H1 (cell line): Measurements from ENCODE around the gene FRZB. TPM values are rescaled to one million over a fixed set of nuclear protein-coding genes. Genes with fewer than 3 reads are reported as not detected.

ENCODE experiments used
- CTCF ChIA-PET: fragments of 300-600 bp; sonication (Branson Sonifier 250); formaldehyde crosslinking; loops from one replicate; lab custom pipeline; 2021; ENCODE audit not compliant: partially characterized antibody; lab: Charles Lee
- POLR2A ChIA-PET: fragments of 300-600 bp; sonication (Branson Sonifier 250); formaldehyde crosslinking; loops from one replicate; lab custom pipeline; 2021; ENCODE audit warnings: inconsistent platforms; ENCODE audit not compliant: partially characterized antibody; lab: Charles Lee
- DNase-seq, 2 experiments: peaks; one replicate each; pipeline versions ENCODE4 v3.0.0 to v3.0.0-alpha.2; 2010 to 2022; ENCODE audit warnings: low spot score in 2 of 2, low read depth in 1 of 2, mixed read lengths in 1 of 2
- FAIRE-seq: peaks from 2 replicates; lab custom pipeline; 2011; peaks lifted over from hg19 to GRCh38; lab: Jason Lieb, UNC
- H2AFZ ChIP-seq: 2 replicates; pipeline ENCODE4 v1.8.1; 2012; ENCODE audit warnings: low read length, inconsistent platforms
- H2AK5ac ChIP-seq: 2 replicates; pipeline ENCODE4 v1.6.1; 2013; ENCODE audit warnings: low read depth, low read length
- H2BK120ac ChIP-seq: replicated peaks from 2 replicates; pipeline ENCODE3; 2013; ENCODE audit warnings: low read depth, low read length, inconsistent platforms
- H2BK12ac ChIP-seq: 2 replicates; pipeline ENCODE4 v1.6.1; 2013; ENCODE audit warnings: low read depth, low read length
- H2BK15ac ChIP-seq: 2 replicates; pipeline ENCODE4 v1.6.1; 2013; ENCODE audit warnings: low read length
- H2BK20ac ChIP-seq: 2 replicates; pipeline ENCODE4 v1.6.1; 2013; ENCODE audit warnings: low read length
- H2BK5ac ChIP-seq: 2 replicates; pipeline ENCODE4 v1.6.1; 2013; ENCODE audit warnings: low read depth, low read length
- H3K14ac ChIP-seq: 2 replicates; pipeline ENCODE4 v1.6.1; 2013; ENCODE audit warnings: inconsistent platforms; ENCODE audit not compliant: insufficient read length
- H3K18ac ChIP-seq: 2 replicates; pipeline ENCODE4 v1.6.1; 2013; ENCODE audit warnings: low read length; ENCODE audit errors: extremely low read depth
- H3K23ac ChIP-seq: 2 replicates; pipeline ENCODE4 v1.6.1; 2013; ENCODE audit warnings: inconsistent platforms; ENCODE audit not compliant: insufficient read length
- H3K23me2 ChIP-seq: 2 replicates; pipeline ENCODE4 v1.6.1; 2013; ENCODE audit warnings: low read depth, low read length
- H3K27ac ChIP-seq: 2 replicates; pipeline ENCODE4 v1.6.1; 2011; ENCODE audit warnings: low read depth, low read length, inconsistent platforms
- H3K27me3 ChIP-seq, 4 experiments: replicated peaks in 1 of 4; 1 replicate in 1 of 4; 2 replicates in 3 of 4; pipeline versions ENCODE4 v1.6.1 to v1.8.1; 2011 to 2013; ENCODE audit warnings: low read length in 3 of 4, mild to moderate bottlenecking in 3 of 4, inconsistent platforms in 2 of 4, mixed read lengths in 2 of 4, moderate library complexity in 1 of 4; ENCODE audit not compliant: control insufficient read depth in 3 of 4, insufficient read depth in 3 of 4; ENCODE audit errors: extremely low read depth in 1 of 4
- H3K36me3 ChIP-seq, 4 experiments: 2 replicates each; pipeline versions ENCODE4 v1.6.1 to v1.8.1; 2011 to 2013; ENCODE audit warnings: mild to moderate bottlenecking in 4 of 4, low read length in 3 of 4, moderate library complexity in 2 of 4, control low read depth in 1 of 4, inconsistent platforms in 1 of 4; ENCODE audit not compliant: insufficient read depth in 4 of 4, control insufficient read depth in 2 of 4
- H3K4ac ChIP-seq: replicated peaks from 2 replicates; pipeline ENCODE3; 2013; ENCODE audit warnings: low read length, low read depth, mixed read lengths, inconsistent platforms; ENCODE audit not compliant: insufficient read length
- H3K4me1 ChIP-seq, 4 experiments: replicated peaks in 1 of 4; 1 replicate in 1 of 4; 2 replicates in 3 of 4; pipeline versions ENCODE4 v1.6.1 to v1.8.1; 2011 to 2013; ENCODE audit warnings: low read length in 3 of 4, inconsistent platforms in 2 of 4, mixed read lengths in 1 of 4; ENCODE audit not compliant: insufficient read depth in 4 of 4, control insufficient read depth in 3 of 4
- H3K4me2 ChIP-seq, 2 experiments: 2 replicates each; pipeline versions ENCODE4 v1.6.1 to v1.8.1; 2011 to 2013; ENCODE audit warnings: low read depth in 2 of 2, low read length in 2 of 2, control low read depth in 1 of 2, inconsistent platforms in 1 of 2, mild to moderate bottlenecking in 1 of 2; ENCODE audit not compliant: insufficient read depth in 1 of 2
- H3K4me3 ChIP-seq, 4 experiments: fragments of 200-600, 300-600 bp in 1 of 4; sonication (generic), shearing (Covaris generic), sonication (Bioruptor Twin) in 1 of 4; 2 replicates each; pipeline versions ENCODE4 v1.5.1 to v1.8.1; 2011 to 2016; ENCODE audit warnings: low read length in 4 of 4, low read depth in 3 of 4, control low read depth in 2 of 4, inconsistent platforms in 2 of 4, mild to moderate bottlenecking in 2 of 4, mixed read lengths in 1 of 4, moderate library complexity in 1 of 4; ENCODE audit not compliant: insufficient read depth in 2 of 4; ENCODE audit errors: extremely low read depth in 1 of 4
- H3K56ac ChIP-seq: replicated peaks from 2 replicates; pipeline ENCODE3; 2013; ENCODE audit warnings: low read depth, mild to moderate bottlenecking, mixed read lengths, low read length, inconsistent platforms; ENCODE audit not compliant: insufficient read length
- H3K79me1 ChIP-seq: 2 replicates; pipeline ENCODE4 v1.6.1; 2013; ENCODE audit warnings: low read depth, low read length, control low read depth
- H3K79me2 ChIP-seq, 2 experiments: 2 replicates each; pipeline versions ENCODE4 v1.6.1 to v1.8.1; 2012 to 2013; ENCODE audit warnings: low read length in 2 of 2, mild to moderate bottlenecking in 2 of 2, inconsistent platforms in 1 of 2; ENCODE audit not compliant: insufficient read depth in 2 of 2, control insufficient read depth in 1 of 2
- H3K9ac ChIP-seq, 4 experiments: replicated peaks in 1 of 4; 1 replicate in 1 of 4; 2 replicates in 3 of 4; pipeline versions ENCODE4 v1.6.1 to v1.8.1; 2011 to 2013; ENCODE audit warnings: low read depth in 3 of 4, low read length in 3 of 4, control low read depth in 2 of 4, mild to moderate bottlenecking in 2 of 4, moderate library complexity in 2 of 4, inconsistent platforms in 1 of 4; ENCODE audit errors: extremely low read depth in 1 of 4
- H3K9me3 ChIP-seq, 2 experiments: 2 replicates each; pipeline versions ENCODE4 v1.6.1 to v1.8.1; 2012 to 2013; ENCODE audit warnings: mild to moderate bottlenecking in 2 of 2, moderate library complexity in 2 of 2, control low read depth in 1 of 2, inconsistent platforms in 1 of 2, low read depth in 1 of 2, low read length in 1 of 2, mixed read lengths in 1 of 2; ENCODE audit not compliant: insufficient read depth in 2 of 2
- H4K20me1 ChIP-seq, 2 experiments: replicated peaks in 1 of 2; 2 replicates each; pipeline versions ENCODE3 to v1.8.1; 2011 to 2013; ENCODE audit warnings: inconsistent platforms in 2 of 2, low read length in 2 of 2, mild to moderate bottlenecking in 1 of 2; ENCODE audit not compliant: insufficient read depth in 2 of 2, control insufficient read depth in 1 of 2
- H4K5ac ChIP-seq: 2 replicates; pipeline ENCODE4 v1.6.1; 2013; ENCODE audit warnings: low read length, low read depth, mixed read lengths, inconsistent platforms; ENCODE audit not compliant: insufficient read length
- H4K8ac ChIP-seq: 2 replicates; pipeline ENCODE4 v1.8.0; 2013; ENCODE audit warnings: mild to moderate bottlenecking, moderate library complexity, low read length, inconsistent platforms; ENCODE audit not compliant: insufficient read depth; ENCODE audit errors: extremely low read depth
- H4K91ac ChIP-seq: replicated peaks from 2 replicates; pipeline ENCODE3; 2013; ENCODE audit warnings: low read length, mixed read lengths, inconsistent platforms; ENCODE audit not compliant: insufficient read length
- CBX5 ChIP-seq: fragments of 300-800, 300-1000 bp; sonication (generic); IDR thresholded peaks from 2 replicates; pipeline ENCODE4 v1.7.1; 2016; ENCODE audit warnings: antibody characterized with exemption, low read length, low read depth
- CHD2 ChIP-seq: IDR thresholded peaks from 2 replicates; pipeline ENCODE4 v1.6.1; 2012; ENCODE audit warnings: low read length, improper control_type of control experiment
- E2F6 ChIP-seq: IDR thresholded peaks from 2 replicates; pipeline ENCODE4 v1.6.1; 2012; ENCODE audit warnings: inconsistent platforms
- EGR1 ChIP-seq: IDR thresholded peaks from 2 replicates; pipeline ENCODE4 v1.6.1; 2011; ENCODE audit warnings: low read depth, low read length, borderline replicate concordance
- GABPA ChIP-seq: IDR thresholded peaks from 2 replicates; pipeline ENCODE4 v1.6.1; 2011; ENCODE audit warnings: mild to moderate bottlenecking, low read length, moderate library complexity, borderline replicate concordance; ENCODE audit not compliant: insufficient read depth
- HDAC2 ChIP-seq, 2 experiments: fragments of 300-600 bp in 1 of 2; sonication (generic) in 1 of 2; IDR thresholded peaks; 2 replicates each; pipeline ENCODE4 v1.6.1; 2011 to 2012; ENCODE audit warnings: low read depth in 2 of 2, low read length in 2 of 2, mild to moderate bottlenecking in 2 of 2, moderate library complexity in 2 of 2, borderline replicate concordance in 1 of 2, inconsistent platforms in 1 of 2
- JUN ChIP-seq: IDR thresholded peaks from 2 replicates; pipeline ENCODE4 v1.6.1; 2011; ENCODE audit warnings: low read depth, mild to moderate bottlenecking, improper control_type of control experiment, low read length
- POLR2AphosphoS5 ChIP-seq: IDR thresholded peaks from 2 replicates; pipeline ENCODE4 v1.6.1; 2011; ENCODE audit warnings: low read depth, low read length
- SP2 ChIP-seq: IDR thresholded peaks from 2 replicates; pipeline ENCODE4 v1.6.1; 2012; ENCODE audit warnings: mild to moderate bottlenecking, low read length, inconsistent platforms
- YY1 ChIP-seq: IDR thresholded peaks from 2 replicates; pipeline ENCODE4 v1.6.1; 2011; ENCODE audit warnings: low read depth, mild to moderate bottlenecking, low read length
- WGBS, 2 experiments: shearing (Covaris generic) in 1 of 2; methylation state at CpG; one replicate each; pipeline versions ENCODE4 v1.1.6 to v1.1.7; 2013 to 2015; ENCODE audit warnings: low lambda C conversion rate in 2 of 2, mixed read lengths in 2 of 2, inconsistent platforms in 1 of 2, low coverage in 1 of 2, missing lambda C conversion rate in 1 of 2; ENCODE audit not compliant: insufficient replicate concordance in 2 of 2, insufficient coverage in 1 of 2, insufficient read length in 1 of 2; ENCODE audit errors: extremely low coverage in 1 of 2, missing lambda C conversion rate in 1 of 2; 5-methylcytosine and 5-hydroxymethylcytosine counted together
- polyA plus RNA-seq, 7 experiments: library from polyadenylated mRNA; depleted of rRNA in 3 of 7; stranded (reverse) in 5 of 7; unstranded in 2 of 7; fragments of >200 nt in 5 of 7; fragments of 200-250 nt in 2 of 7; gene quantifications; 1 replicate in 5 of 7; 2 replicates in 1 of 7; 4 replicates in 1 of 7; pipeline versions ENCODE4 v1.2.1 to v1.2.3, GENCODE V29; 2011 to 2013; ENCODE audit warnings: missing spikeins in 2 of 7, mixed read lengths in 2 of 7
- total RNA-seq: library from RNA; stranded (reverse); fragmentation: NEBNext Ultra II Directional; extraction: Animal tissue kit (Norgen Biotek cat#: 25700); gene quantifications from 2 replicates; pipeline ENCODE4 v1.2.1, GENCODE V29; 2021

The FRZB gene
- total and polyA plus RNA-seq, 2 of the 8 experiments (the other 6 are each of a cell fraction or from before 2014, with no cell fraction given), result 4.4 to 4.6 TPM

DNA sequence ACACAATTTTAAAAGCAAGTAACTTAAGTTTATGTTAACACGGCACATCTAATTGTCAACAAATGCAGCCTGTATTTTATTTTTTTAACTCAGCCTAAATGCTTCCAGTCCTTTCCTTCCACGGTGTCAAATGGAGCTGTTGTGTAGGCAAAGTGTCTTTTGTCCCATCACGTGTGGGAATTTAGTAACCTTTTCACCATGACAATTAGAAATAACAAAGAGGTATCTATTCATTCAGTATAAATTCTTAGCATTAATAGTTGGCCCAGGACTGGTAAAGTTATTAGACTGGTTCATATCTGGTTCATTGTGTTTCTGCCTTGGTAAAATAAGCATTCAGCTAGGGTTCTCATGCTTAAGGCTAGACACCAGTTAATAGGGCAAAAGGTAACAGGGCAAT, 47.9 kb downstream of the FRZB start:
- H4K91ac ChIP-seq, result no peak overlapping the region
- FAIRE-seq (peak; percentile 28), DNase-seq (no peak)
- no peak overlapping the region for H4K8ac ChIP-seq
- no peaks in the 10 kb centered on the region for H3K9me3 ChIP-seq
- no peak overlapping the region for H3K9ac ChIP-seq
- H3K4me3 ChIP-seq, result peak overlapping the region in 1 of 4 experiments; percentile 33; a peak in 2 of 8 replicates
- no peaks in the 10 kb centered on the region for H3K23me2 ChIP-seq
- no peak overlapping the region for H2BK15ac ChIP-seq
- no peak overlapping the region for H3K4ac ChIP-seq
- H2BK5ac ChIP-seq, result 0 out of 2 replicates have a peak overlapping the region, but pooled peaks have one; percentile 7
- no peaks in the 10 kb centered on the region for H3K36me3 ChIP-seq
- H3K79me1 ChIP-seq, result no peaks in the 10 kb centered on the region
- no peaks in the 10 kb centered on the region for H3K27me3 ChIP-seq
- no peak overlapping the region for H2AK5ac ChIP-seq
- POLR2A ChIA-PET, result interaction anchor here (1.1 to 1.6 kb wide), 3 partner anchors 9 to 48 kb away, joined by 3 to 7 read pairs (median 5); partner anchors contain the start of gene FRZB
- peak overlapping the region; percentile 13 to 50 for H3K4me2 ChIP-seq
- WGBS, 2 experiments, result 39% methylated on average over 3 of the region's 3 CpGs; no CpG with 5 or more reads in 1 of the 2 experiments
- H2BK12ac ChIP-seq, result no peak overlapping the region
- no peak overlapping the region for H3K14ac ChIP-seq
- H3K79me2 ChIP-seq, result no peaks in the 10 kb centered on the region
- no peaks in the 10 kb centered on the region for H4K20me1 ChIP-seq
- H4K5ac ChIP-seq, result peak overlapping the region; percentile 80
- H2AFZ ChIP-seq, result no peak overlapping the region
- no peak overlapping the region for H3K23ac ChIP-seq
- no peak overlapping the region for H2BK20ac ChIP-seq
- peak overlapping the region; percentile 25; the same call in 1 of the 2 replicates for H3K27ac ChIP-seq
- no peak overlapping the region for H3K56ac ChIP-seq
- H3K18ac ChIP-seq, result no peak overlapping the region; the same call in 1 of the 2 replicates
- peak overlapping the region; percentile 75 for H2BK120ac ChIP-seq
- CTCF ChIA-PET, result interaction anchor here (0.8 to 2.2 kb wide), 9 partner anchors 10 to 164 kb away, joined by 3 to 8 read pairs (median 6); partner anchors contain the start of gene FRZB
- H3K4me1 ChIP-seq, result peaks cover 0 to 26% (median 4%) of the 10 kb centered on the region in 4 experiments; a peak in 4 of 7 replicates
- TF ChIP-seq EGR1, result no peak
- TF ChIP-seq POLR2AphosphoS5, result no peak
- TF ChIP-seq CHD2, result no peak
- no peak for TF ChIP-seq SP2
- TF ChIP-seq E2F6, result no peak
- no peak for TF ChIP-seq JUN
- TF ChIP-seq GABPA, result no peak
- TF ChIP-seq YY1, result no peak
- no peak for TF ChIP-seq HDAC2 (IDR thresholded peaks at IDR 0.05; ENCODE audit: borderline replicate concordance in 1 of 2, low read depth in 2 of 2, low read length in 2 of 2)
- no peak for TF ChIP-seq CBX5
